Stimulated activated CD8-positive, alpha-beta memory T cell treated with anti-CD3 and anti-CD28 coated beads, Interleukin-4, amount 100 ng/mL, for 4 hours (primary cell): ENCODE data around the gene MXRA8.
"Not testable (repeated sequence)": the region's sequence is repeated elsewhere in the genome, so short reads cannot be mapped to it uniquely, and the experiment has no call there.

ENCODE experiments used
- DNase-seq, 2 donors: peaks; one replicate each; pipeline ENCODE4 v3.0.0-alpha.2; 2020; ENCODE audit warnings: low read depth in 2 of 2, low spot score in 1 of 2

MXRA8 gene

GRCh38 chr1:1370771-1371300 is 12.5 kb upstream of the MXRA8 start:
- no peak for DNase-seq

- DNase-seq = not testable (repeated sequence)
These were observed 11.7 kb upstream of the MXRA8 start for GRCh38 chr1:1370094-1370493.

DNA sequence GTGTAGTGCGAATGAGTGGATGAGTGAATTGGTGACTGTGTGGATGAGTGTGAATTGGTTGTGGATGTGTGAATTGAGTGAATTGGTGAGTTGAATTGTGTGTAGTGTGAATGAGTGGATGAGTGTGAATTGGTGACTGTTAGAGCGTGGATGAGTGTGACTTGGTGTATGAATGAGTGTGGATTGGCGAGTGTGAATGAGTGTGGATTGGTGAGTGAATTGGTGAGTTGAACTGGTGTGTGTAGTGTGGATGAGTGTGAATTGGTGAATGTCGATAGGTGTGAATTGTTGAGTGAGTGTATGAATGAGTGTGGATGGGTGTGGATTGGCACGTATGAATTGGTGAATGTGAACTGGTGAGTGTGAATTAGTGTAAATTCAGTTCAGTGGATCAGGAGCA is 9.0 kb upstream of the MXRA8 start:
- DNase-seq = no peak

DNA sequence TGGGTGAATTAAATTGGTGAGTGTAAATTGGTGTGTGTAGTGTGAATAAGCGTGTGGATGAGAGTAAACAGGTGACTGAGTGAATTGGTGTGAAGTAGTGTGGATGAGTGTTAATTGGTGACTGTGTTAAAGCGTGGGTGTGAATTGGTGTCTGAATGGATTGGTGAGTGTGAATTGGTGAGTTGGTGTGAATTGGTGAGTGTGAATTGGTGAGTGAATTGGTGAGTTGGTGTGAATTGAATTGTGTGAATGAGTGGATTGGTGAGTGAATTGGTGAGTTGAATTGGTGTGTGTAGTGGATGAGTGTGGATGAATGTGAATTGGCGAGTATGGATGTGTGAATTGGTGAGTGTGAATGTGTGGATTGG is 8.3 kb upstream of the MXRA8 start:
- DNase-seq = no peak

- DNase-seq = no peak
These were observed 7.7 kb upstream of the MXRA8 start for GRCh38 chr1:1365875-1366698.

DNA sequence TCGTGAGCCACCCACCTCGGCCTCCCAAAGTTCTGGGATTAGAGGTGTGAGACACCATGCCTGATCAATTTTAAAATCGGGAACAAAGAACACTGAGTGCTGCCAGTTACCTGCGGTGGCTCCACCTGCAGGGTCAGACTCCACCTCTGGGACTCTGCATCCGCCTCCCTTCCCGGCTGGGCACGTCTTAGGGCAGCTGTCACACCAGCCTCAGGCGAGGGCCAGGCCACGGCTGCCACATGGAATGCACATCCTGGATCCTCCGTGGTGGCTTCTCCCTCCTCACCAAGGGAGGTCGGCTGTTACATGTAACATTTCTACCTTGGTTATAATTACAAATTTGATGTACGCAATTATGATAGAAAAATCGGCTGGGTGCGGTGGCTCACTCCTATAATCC is 5.9 kb upstream of the MXRA8 start:
- no peak for DNase-seq

- no peak for DNase-seq
These were observed 3.6 kb upstream of the MXRA8 start for GRCh38 chr1:1361982-1362423.

- DNase-seq = no peak
These were observed 3.1 kb upstream of the MXRA8 start for GRCh38 chr1:1361233-1361981.

DNA sequence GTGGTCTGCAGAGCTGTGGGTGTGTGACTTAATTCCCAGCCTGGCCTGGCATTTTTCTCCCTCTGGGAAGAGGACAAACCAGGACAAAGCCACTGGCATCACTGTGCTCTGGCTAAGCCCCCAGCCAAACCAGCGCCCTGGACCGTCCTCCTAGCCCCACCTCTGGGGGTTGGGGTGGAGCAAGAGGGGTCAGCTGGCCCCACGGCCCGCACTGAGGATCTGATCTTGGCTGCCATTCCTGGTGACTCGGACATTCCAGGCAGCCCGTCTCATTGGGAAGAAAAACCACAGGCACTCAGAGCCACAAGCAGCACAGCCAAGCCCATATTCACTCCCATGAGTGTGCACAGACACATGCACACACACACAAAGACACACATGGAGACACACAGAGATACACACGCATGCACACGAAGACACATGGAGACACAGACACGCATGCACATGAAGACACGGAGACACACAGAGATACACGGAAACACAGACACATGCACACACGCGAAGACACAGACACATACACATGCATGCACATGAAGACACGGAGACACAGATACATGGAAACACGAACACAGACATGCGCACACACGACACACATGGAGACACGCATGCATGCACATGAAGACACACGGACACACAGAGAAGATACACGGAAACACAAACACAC is 2.3 kb upstream of the MXRA8 start:
- DNase-seq = no peak

DNA sequence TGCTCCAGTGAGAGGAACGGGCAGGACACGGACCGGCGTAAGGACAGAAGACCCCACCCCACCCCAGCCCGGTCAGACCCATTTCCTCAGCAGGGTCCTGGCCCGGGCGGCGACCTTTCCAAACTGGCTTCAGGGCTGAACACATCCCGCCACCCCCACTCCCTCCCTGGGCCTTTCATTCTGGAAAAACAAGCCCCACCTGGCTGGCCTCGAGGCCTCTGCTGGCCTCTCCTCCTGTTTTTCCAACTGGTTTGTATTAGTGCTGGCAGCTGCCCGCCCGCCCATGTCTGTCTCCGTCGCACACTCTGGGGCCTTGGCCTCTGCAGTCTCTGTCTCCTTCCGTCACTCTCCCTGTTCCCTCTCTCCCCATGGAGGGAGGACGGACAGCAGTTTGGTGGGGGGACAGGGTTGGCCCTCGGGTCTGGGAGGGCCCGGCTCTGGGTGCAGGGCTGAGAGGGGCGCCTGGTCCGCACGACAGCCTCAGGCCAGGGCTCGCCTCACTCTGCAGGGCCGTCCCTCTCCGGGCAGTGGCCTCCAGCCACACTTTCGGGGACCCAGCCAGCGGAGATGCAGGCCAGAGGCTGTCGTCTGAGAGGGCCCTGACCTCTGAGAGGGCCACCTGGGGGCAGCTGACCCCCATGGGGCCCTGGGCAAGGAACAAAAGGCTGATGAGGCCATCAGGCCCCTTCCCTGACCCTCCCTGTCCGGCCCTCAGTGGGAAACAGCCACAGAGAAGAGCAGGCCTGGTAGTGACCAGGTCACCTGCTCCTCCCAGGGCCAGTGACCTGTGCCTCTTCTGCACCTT is 1.5 kb upstream of the MXRA8 start:
- no peak for DNase-seq

DNA sequence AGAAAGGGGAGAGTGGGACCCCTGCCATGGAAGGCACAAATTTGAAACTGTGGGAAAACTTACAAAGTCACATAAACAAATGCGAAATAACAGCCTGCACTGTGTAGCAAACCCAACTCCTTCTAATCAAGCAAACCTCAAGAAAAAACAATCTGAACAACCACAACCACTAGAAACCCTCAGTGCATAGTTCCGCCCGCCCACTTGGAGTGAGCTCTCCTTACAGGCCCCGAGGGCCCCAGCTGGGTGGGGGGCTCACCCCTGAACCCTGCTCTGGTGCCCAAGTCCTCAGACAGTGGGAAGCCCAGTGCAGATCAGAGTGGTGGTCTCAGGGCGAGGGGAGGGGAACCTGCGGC is 931 bp upstream of the MXRA8 start:
- DNase-seq = no peak

- no peak for DNase-seq
These were observed 403 bp downstream of the MXRA8 start for GRCh38 chr1:1357871-1358432.

DNA sequence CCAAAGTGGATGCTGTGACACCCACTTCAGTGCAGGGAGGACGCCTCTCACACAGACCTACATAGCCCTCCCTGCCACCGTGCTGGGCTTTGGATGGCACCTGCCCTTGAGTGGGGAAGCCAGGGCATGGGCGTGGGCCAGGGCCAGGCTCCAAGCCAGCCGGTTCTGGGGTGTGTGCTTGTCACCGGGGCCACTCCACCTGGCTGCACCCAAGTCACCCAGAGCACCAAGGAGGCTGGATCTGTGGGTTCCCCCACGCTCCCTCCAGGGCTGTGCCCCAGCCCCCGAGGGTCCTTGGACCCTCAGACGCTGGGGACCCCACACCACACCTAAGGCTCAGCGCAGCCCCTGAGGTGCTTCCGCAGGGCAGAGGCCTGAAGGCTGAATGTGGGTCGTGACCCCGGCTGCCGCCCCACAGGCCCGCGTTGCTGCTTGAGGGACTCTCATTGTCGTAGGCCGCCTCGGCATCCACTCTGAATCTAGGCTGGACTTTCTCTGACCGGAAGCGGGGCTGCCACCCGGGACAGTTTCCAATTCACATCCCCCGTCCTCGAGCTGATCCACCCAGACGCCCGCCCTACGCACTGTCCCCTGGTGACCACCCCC is 1.5 kb downstream of the MXRA8 start:
- DNase-seq = no peak

DNA sequence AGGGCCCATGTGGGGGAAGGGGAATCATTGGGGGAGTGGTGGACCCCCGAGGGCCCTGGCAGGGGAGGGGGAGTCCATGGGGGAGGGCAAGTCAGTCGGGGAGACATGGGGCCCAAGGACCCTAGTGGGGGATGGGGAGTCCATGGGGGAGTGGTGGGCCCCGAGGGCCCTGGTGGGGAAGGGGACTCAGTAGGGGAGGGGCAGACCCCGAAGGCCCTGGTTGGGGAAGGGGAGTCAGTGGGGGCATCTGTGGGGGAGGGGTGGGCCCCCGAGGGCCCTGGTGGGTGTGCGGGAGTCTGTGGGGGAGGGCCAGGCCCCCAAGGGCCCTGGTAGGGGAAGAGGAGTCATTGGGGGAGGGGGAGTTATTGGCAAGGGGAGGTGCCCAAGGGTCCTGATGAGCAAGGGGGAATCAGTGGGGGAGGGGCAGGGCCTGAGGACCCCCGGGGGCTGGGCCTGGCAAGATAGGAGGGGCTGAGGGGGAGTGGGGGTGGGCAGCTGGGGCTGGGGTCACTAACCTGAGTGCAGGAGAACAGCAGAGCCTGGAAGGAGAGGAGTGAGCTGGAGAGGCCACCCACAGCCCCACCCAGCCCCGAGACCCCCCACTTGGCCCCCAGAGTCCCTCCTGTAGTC is 2.1 kb downstream of the MXRA8 start:
- DNase-seq = no peak

GRCh38 chr1:1355416-1355815 is 2.9 kb downstream of the MXRA8 start:
- DNase-seq = no peak

GRCh38 chr1:1354271-1355247 is 3.8 kb downstream of the MXRA8 start:
- DNase-seq = no peak

GRCh38 chr1:1353389-1354151 is 4.8 kb downstream of the MXRA8 start:
- DNase-seq = no peak
